HepG2 (cell line): ENCODE measurements around the gene PTMA. TPM values are rescaled to one million over a fixed set of nuclear protein-coding genes. Genes with fewer than 3 reads are reported as not detected.

Experiments
- DZIP1 ChIP-seq: sonication (generic); formaldehyde crosslinking; IDR thresholded peaks from 2 replicates; pipeline ENCODE4 v1.5.0; 2020; ENCODE audit warnings: mild to moderate bottlenecking, missing genetic modification reagents
- GATAD2A ChIP-seq: IDR thresholded peaks from 2 replicates; pipeline ENCODE4 v1.6.1; 2016
- KAT2B ChIP-seq: fragments of 150-350 bp; IDR thresholded peaks from 2 replicates; pipeline ENCODE4 v1.6.1; 2014; ENCODE audit warnings: low read depth, low read length, borderline replicate concordance
- KLF12 ChIP-seq: sonication (generic); formaldehyde crosslinking; IDR thresholded peaks from 2 replicates; pipeline ENCODE4 v1.4.0; 2020; ENCODE audit warnings: missing genetic modification reagents, borderline replicate concordance
- MYC ChIP-seq: sonication (generic); formaldehyde crosslinking; IDR thresholded peaks from 2 replicates; pipeline ENCODE4 v1.9.0; 2021; ENCODE audit warnings: missing genetic modification reagents, borderline replicate concordance
- NBN ChIP-seq: fragments of 450-650 bp; conservative IDR thresholded peaks from 2 replicates; pipeline ENCODE4 v1.6.1; 2017
- NCOR1 ChIP-seq: fragments of 200-600 bp; sonication (generic); IDR thresholded peaks from 2 replicates; pipeline ENCODE4 v1.7.0; 2017; ENCODE audit warnings: antibody characterized with exemption, low read length, borderline replicate concordance
- PHF8 ChIP-seq: sonication (generic); formaldehyde crosslinking; IDR thresholded peaks from 2 replicates; pipeline ENCODE4 v1.5.0; 2020; ENCODE audit warnings: missing genetic modification reagents
- RXRB ChIP-seq: IDR thresholded peaks from 2 replicates; pipeline ENCODE4 v1.6.1; 2016; ENCODE audit warnings: borderline replicate concordance, missing genetic modification reagents, missing compliant biosample characterization
- TBL1XR1 ChIP-seq: fragments of 150-350 bp; IDR thresholded peaks from 2 replicates; pipeline ENCODE4 v1.6.1; 2014; ENCODE audit warnings: borderline replicate concordance, low read length; ENCODE audit not compliant: partially characterized antibody
- ZFP36 ChIP-seq: fragments of 150-350 bp; IDR thresholded peaks from 2 replicates; pipeline ENCODE4 v1.6.1; 2018; ENCODE audit warnings: borderline replicate concordance, low read length, low read depth; ENCODE audit not compliant: partially characterized antibody
- ZFY ChIP-seq: sonication (generic); formaldehyde crosslinking; IDR thresholded peaks from 2 replicates; pipeline ENCODE4 v1.4.0; 2020; ENCODE audit warnings: missing genetic modification reagents
- ZNF343 ChIP-seq: sonication (generic); formaldehyde crosslinking; IDR thresholded peaks from 2 replicates; pipeline ENCODE4 v1.4.0; 2020; ENCODE audit warnings: mild to moderate bottlenecking, missing genetic modification reagents
- ZNF543 ChIP-seq: sonication (generic); formaldehyde crosslinking; IDR thresholded peaks from 2 replicates; pipeline ENCODE4 v1.4.0; 2020; ENCODE audit warnings: mild to moderate bottlenecking, missing genetic modification reagents
- ZSCAN29 ChIP-seq: sonication (generic); formaldehyde crosslinking; conservative IDR thresholded peaks from 2 replicates; pipeline ENCODE4 v1.4.0; 2020; ENCODE audit warnings: mild to moderate bottlenecking, missing genetic modification reagents
- polyA plus RNA-seq, 8 experiments: library from polyadenylated mRNA; depleted of rRNA in 3 of 8; stranded (reverse) in 7 of 8; unstranded in 1 of 8; fragments of >200 nt; fragmentation: Illumina TruSeq in 4 of 8; extraction: Trizol in 4 of 8; gene quantifications; 2 replicates each; pipeline versions ENCODE4 v1.2.1 to v1.2.3, GENCODE V29; 2011 to 2016; ENCODE audit warnings: low read depth in 4 of 8, missing spikeins in 1 of 8, mixed read lengths in 1 of 8; ENCODE audit not compliant: insufficient read depth in 1 of 8
- total RNA-seq, 5 experiments: library from RNA; depleted of rRNA; stranded (reverse); fragments of >200 nt; fragmentation: Illumina TruSeq; extraction: Trizol; gene quantifications; 2 replicates each; pipeline ENCODE4 v1.2.3, GENCODE V29; 2016; ENCODE audit warnings: low read depth in 1 of 5
- TF ChIP-seq, protein P1 (sequence below): IDR thresholded peaks from 2 replicates; pipeline ENCODE4 v1.6.1; 2012; ENCODE audit warnings: low read depth, low read length, improper control_type of control experiment
- TF ChIP-seq, protein P2 (sequence below): sonication (generic); formaldehyde crosslinking; conservative IDR thresholded peaks from 2 replicates; pipeline ENCODE4 v1.4.0; 2020; ENCODE audit warnings: missing genetic modification reagents
- TF ChIP-seq, protein P3 (sequence below): sonication (generic); formaldehyde crosslinking; IDR thresholded peaks from 2 replicates; pipeline ENCODE4 v1.5.0; 2020; ENCODE audit warnings: missing genetic modification reagents
- TF ChIP-seq, protein P4 (sequence below): sonication (generic); formaldehyde crosslinking; IDR thresholded peaks from 2 replicates; pipeline ENCODE4 v1.4.0; 2020; ENCODE audit warnings: missing genetic modification reagents

The PTMA gene
- total and polyA plus RNA-seq, 2 of the 13 experiments (the other 11 are each of a cell fraction or from before 2014, with no cell fraction given) = 190 to 1,086 TPM

GRCh38 chr2:231666171-231667095 lies 41.9 kb upstream of the PTMA start (continued):
- TF ChIP-seq MYC (CRISPR knock-in tag) = peak; percentile 40; the same call in 1 of the 2 replicates
- TF ChIP-seq, protein P1, sequence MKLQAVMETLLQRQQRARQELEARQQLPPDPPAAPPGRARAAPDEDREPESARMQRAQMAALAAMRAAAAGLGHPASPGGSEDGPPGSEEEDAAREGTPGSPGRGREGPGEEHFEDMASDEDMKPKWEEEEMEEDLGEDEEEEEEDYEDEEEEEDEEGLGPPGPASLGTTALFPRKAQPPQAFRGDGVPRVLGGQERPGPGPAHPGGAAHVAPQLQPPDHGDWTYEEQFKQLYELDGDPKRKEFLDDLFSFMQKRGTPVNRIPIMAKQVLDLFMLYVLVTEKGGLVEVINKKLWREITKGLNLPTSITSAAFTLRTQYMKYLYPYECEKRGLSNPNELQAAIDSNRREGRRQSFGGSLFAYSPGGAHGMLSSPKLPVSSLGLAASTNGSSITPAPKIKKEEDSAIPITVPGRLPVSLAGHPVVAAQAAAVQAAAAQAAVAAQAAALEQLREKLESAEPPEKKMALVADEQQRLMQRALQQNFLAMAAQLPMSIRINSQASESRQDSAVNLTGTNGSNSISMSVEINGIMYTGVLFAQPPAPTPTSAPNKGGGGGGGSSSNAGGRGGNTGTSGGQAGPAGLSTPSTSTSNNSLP = no peak
- TF ChIP-seq NBN = no peak
- no peak for TF ChIP-seq TBL1XR1
- TF ChIP-seq KLF12 (CRISPR knock-in tag) = no peak
- no peak for TF ChIP-seq ZNF543 (CRISPR knock-in tag)
- TF ChIP-seq ZNF343 (CRISPR knock-in tag) = no peak
- TF ChIP-seq, protein P2, sequence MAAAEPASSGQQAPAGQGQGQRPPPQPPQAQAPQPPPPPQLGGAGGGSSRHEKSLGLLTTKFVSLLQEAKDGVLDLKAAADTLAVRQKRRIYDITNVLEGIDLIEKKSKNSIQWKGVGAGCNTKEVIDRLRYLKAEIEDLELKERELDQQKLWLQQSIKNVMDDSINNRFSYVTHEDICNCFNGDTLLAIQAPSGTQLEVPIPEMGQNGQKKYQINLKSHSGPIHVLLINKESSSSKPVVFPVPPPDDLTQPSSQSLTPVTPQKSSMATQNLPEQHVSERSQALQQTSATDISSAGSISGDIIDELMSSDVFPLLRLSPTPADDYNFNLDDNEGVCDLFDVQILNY = 0 out of 2 replicates have a peak, but pooled peaks have one; percentile 15
- TF ChIP-seq ZFP36 = no peak
- TF ChIP-seq, protein P3, sequence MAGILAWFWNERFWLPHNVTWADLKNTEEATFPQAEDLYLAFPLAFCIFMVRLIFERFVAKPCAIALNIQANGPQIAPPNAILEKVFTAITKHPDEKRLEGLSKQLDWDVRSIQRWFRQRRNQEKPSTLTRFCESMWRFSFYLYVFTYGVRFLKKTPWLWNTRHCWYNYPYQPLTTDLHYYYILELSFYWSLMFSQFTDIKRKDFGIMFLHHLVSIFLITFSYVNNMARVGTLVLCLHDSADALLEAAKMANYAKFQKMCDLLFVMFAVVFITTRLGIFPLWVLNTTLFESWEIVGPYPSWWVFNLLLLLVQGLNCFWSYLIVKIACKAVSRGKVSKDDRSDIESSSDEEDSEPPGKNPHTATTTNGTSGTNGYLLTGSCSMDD = no peak
- no peak for TF ChIP-seq KAT2B
- peak; percentile 52; the same call in 1 of the 2 replicates for TF ChIP-seq RXRB
- TF ChIP-seq, protein P4, sequence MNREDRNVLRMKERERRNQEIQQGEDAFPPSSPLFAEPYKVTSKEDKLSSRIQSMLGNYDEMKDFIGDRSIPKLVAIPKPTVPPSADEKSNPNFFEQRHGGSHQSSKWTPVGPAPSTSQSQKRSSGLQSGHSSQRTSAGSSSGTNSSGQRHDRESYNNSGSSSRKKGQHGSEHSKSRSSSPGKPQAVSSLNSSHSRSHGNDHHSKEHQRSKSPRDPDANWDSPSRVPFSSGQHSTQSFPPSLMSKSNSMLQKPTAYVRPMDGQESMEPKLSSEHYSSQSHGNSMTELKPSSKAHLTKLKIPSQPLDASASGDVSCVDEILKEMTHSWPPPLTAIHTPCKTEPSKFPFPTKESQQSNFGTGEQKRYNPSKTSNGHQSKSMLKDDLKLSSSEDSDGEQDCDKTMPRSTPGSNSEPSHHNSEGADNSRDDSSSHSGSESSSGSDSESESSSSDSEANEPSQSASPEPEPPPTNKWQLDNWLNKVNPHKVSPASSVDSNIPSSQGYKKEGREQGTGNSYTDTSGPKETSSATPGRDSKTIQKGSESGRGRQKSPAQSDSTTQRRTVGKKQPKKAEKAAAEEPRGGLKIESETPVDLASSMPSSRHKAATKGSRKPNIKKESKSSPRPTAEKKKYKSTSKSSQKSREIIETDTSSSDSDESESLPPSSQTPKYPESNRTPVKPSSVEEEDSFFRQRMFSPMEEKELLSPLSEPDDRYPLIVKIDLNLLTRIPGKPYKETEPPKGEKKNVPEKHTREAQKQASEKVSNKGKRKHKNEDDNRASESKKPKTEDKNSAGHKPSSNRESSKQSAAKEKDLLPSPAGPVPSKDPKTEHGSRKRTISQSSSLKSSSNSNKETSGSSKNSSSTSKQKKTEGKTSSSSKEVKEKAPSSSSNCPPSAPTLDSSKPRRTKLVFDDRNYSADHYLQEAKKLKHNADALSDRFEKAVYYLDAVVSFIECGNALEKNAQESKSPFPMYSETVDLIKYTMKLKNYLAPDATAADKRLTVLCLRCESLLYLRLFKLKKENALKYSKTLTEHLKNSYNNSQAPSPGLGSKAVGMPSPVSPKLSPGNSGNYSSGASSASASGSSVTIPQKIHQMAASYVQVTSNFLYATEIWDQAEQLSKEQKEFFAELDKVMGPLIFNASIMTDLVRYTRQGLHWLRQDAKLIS (CRISPR knock-in tag) = no peak
- TF ChIP-seq ZFY (CRISPR knock-in tag) = peak; percentile 79
- TF ChIP-seq NCOR1 = no peak
- TF ChIP-seq GATAD2A (CRISPR knock-in tag) = peak; percentile 37; the same call in 1 of the 2 replicates
- TF ChIP-seq DZIP1 = 0 out of 2 replicates have a peak, but pooled peaks have one; percentile 47
- TF ChIP-seq PHF8 (CRISPR knock-in tag) = peak; percentile 46
- TF ChIP-seq ZSCAN29 = no peak
